ENCODE results near the gene TRAF7.

DNA sequence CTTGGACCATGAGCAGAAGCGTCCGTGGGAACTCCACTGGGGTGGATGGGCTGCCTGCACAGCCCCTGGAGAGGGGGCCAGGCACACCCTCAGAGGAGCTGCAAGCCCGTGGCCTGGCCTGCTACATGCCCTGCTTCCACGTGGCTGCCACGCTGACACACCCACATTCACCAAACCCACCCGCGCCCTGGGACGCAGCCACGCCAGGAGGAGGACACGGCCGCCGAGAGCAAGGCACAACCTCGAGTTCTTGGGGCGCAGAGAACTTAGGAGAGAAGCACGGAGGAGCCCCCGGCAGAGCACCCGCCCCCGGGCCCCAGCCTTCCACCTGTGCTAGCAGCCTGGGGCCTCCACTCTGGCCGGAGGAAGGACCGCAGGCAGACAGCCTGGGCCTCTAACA is 22.0 kb downstream of the TRAF7 start:
- TF ChIP-seq, protein P1, sequence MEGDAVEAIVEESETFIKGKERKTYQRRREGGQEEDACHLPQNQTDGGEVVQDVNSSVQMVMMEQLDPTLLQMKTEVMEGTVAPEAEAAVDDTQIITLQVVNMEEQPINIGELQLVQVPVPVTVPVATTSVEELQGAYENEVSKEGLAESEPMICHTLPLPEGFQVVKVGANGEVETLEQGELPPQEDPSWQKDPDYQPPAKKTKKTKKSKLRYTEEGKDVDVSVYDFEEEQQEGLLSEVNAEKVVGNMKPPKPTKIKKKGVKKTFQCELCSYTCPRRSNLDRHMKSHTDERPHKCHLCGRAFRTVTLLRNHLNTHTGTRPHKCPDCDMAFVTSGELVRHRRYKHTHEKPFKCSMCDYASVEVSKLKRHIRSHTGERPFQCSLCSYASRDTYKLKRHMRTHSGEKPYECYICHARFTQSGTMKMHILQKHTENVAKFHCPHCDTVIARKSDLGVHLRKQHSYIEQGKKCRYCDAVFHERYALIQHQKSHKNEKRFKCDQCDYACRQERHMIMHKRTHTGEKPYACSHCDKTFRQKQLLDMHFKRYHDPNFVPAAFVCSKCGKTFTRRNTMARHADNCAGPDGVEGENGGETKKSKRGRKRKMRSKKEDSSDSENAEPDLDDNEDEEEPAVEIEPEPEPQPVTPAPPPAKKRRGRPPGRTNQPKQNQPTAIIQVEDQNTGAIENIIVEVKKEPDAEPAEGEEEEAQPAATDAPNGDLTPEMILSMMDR (conservative IDR thresholded peaks at IDR 0.05; ENCODE audit: low read depth, low read length) = no peak
- TF ChIP-seq EZH2 (IDR thresholded peaks at IDR 0.05; ENCODE audit: low read length, unreplicated experiment) = no peak

Measured in PC-3 (cell line).